ENCODE measurements around the gene TM6SF1.
"Not testable (repeated sequence)": the region's sequence is repeated elsewhere in the genome, so short reads cannot be mapped to it uniquely, and the experiment has no call there.

The TM6SF1 gene

GRCh38 chr15:83106994-83107840, at the start of gene TM6SF1:
TSS of gene TM6SF1 (plus strand) at chr15:83107645. CDS start at chr15:83107681, 36 bp downstream.
- DNase-seq (ENCODE audit: low read depth in 2 of 3, low spot score in 1 of 3): no peak

GRCh38 chr15:83057696-83058376, 49.6 kb upstream of the TM6SF1 start:
- DNase-seq (ENCODE audit: low read depth in 2 of 3, low spot score in 1 of 3): no peak

GRCh38 chr15:83061680-83062079, 45.8 kb upstream of the TM6SF1 start:
- no peak for DNase-seq (ENCODE audit: low read depth in 2 of 3, low spot score in 1 of 3)

- DNase-seq (ENCODE audit: low read depth in 2 of 3, low spot score in 1 of 3): no peak
Observed at GRCh38 chr15:83062768-83063180, 44.7 kb upstream of the TM6SF1 start.

- no peak for DNase-seq (ENCODE audit: low read depth in 2 of 3, low spot score in 1 of 3)
Observed at GRCh38 chr15:83063551-83063950, 43.9 kb upstream of the TM6SF1 start.

GRCh38 chr15:83064859-83065258, 42.6 kb upstream of the TM6SF1 start:
- no peak for DNase-seq (ENCODE audit: low read depth in 2 of 3, low spot score in 1 of 3)

- DNase-seq (ENCODE audit: low read depth in 2 of 3, low spot score in 1 of 3): no peak
Observed at GRCh38 chr15:83065431-83065830, 42.0 kb upstream of the TM6SF1 start.

- no peak for DNase-seq (ENCODE audit: low read depth in 2 of 3, low spot score in 1 of 3)
Observed at GRCh38 chr15:83066034-83066733, 41.3 kb upstream of the TM6SF1 start.

GRCh38 chr15:83066734-83067637, 40.5 kb upstream of the TM6SF1 start, which contains the start of gene BTBD1:
TSS of gene BTBD1 (minus strand) at chr15:83067252. CDS start at chr15:83067151, 101 bp downstream.
- peak; percentile 82 to 89 (median 88) for DNase-seq (ENCODE audit: low read depth in 2 of 3, low spot score in 1 of 3)

- DNase-seq (ENCODE audit: low read depth in 2 of 3, low spot score in 1 of 3): no peak
Observed at GRCh38 chr15:83067638-83067962, 39.8 kb upstream of the TM6SF1 start.

- DNase-seq (ENCODE audit: low read depth in 2 of 3, low spot score in 1 of 3): no peak
Observed at GRCh38 chr15:83068054-83068453, 39.4 kb upstream of the TM6SF1 start.

- DNase-seq (ENCODE audit: low read depth in 2 of 3, low spot score in 1 of 3): peak in 1 of 3 donors; percentile 32
Observed at GRCh38 chr15:83069211-83069642, 38.2 kb upstream of the TM6SF1 start.

- no peak for DNase-seq (ENCODE audit: low read depth in 2 of 3, low spot score in 1 of 3)
Observed at GRCh38 chr15:83077491-83078230, 29.8 kb upstream of the TM6SF1 start.

GRCh38 chr15:83078712-83079111, 28.7 kb upstream of the TM6SF1 start:
- DNase-seq (ENCODE audit: low read depth in 2 of 3, low spot score in 1 of 3): no peak

GRCh38 chr15:83081256-83082014, 26.0 kb upstream of the TM6SF1 start:
- no peak for DNase-seq (ENCODE audit: low read depth in 2 of 3, low spot score in 1 of 3)

GRCh38 chr15:83082730-83083386, 24.6 kb upstream of the TM6SF1 start:
- DNase-seq (ENCODE audit: low read depth in 2 of 3, low spot score in 1 of 3): no peak

GRCh38 chr15:83085461-83085860, 22.0 kb upstream of the TM6SF1 start:
- DNase-seq (ENCODE audit: low read depth in 2 of 3, low spot score in 1 of 3): not testable (repeated sequence)

GRCh38 chr15:83085864-83086552, 21.4 kb upstream of the TM6SF1 start:
- not testable (repeated sequence) for DNase-seq (ENCODE audit: low read depth in 2 of 3, low spot score in 1 of 3)

Measured in stimulated activated CD4-positive, alpha-beta T cell treated with anti-CD3 and anti-CD28 coated beads, Interleukin-12 subunit alpha, Interleukin-12 subunit beta, amount 100 ng/mL, for 48 hours (primary cell).